Activated T-helper 9 cell treated with anti-CD3 and anti-CD28 coated beads, Interleukin-2, amount 50 U/mL, for 16 hours (primary cell): ENCODE measurements around the gene EIF2B1.

Experiments
- DNase-seq: peaks from one replicate; pipeline ENCODE4 v3.0.0-alpha.2; 2020; ENCODE audit warnings: low read depth

EIF2B1 gene

DNA sequence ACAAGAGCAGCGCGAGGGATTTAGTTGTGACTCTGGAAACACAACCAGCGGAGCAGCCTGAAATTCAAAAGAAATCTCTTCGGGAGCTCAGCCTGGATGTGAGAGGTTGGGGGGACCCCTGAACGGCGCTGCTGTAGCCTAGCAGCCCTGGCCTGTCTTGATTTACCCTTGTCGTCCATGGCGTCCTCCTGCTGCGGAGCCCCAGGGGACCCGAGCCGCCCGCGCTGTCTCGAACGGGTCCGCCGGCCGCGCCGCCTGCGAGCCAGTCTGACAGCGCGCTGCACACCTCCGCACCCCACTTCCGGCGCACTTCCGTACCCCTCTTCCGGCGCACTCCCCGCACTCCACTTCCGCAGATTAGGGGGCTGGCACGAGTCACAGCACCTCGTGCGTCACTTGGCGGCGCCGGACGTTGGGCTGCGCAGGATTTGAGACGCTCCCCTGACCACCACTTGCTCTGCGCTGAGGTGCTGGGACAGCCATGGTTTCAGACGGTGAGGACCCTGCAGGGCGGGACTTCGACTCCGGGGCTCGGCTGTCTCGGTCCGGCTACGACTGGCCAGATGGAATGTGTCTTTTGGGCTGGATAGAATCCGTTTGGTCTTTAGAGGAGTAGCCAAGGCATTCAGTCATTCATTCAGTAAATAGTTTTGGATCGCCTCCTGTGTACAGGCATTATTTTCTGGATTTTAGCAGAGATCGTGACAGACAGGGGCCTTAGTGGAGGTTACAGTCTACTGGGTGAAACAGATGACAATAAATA, at the start of gene EIF2B1, which contains the start of gene GTF2H3:
TSS of gene EIF2B1 (minus strand) at position 308 of the 763 bp plus-strand sequence. CDS start at position 179, 129 bp downstream.
TSS of gene GTF2H3 (plus strand) at position 451 of the 763 bp plus-strand sequence. CDS start at position 482, 31 bp downstream.
- peak; percentile 97 for DNase-seq

DNA sequence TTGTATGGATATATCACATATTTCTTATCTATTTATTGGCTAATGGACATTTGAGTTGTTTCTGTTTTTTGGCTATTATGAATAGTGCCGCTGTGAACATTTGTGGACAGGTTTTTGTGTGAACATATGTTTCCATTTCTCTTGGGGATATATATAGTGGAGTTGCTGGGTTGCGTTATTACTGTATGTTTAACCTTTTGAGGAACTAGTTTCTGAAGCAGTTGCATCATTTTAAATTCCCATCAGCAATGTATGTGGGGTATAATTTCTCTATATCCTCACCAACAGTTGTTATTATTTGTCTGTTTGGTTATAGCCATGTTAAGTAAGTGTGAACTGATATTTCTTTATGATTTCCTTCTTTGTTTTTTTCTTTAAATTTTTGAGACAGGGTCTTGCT, 48.1 kb upstream of the EIF2B1 start:
- DNase-seq = no peak

DNA sequence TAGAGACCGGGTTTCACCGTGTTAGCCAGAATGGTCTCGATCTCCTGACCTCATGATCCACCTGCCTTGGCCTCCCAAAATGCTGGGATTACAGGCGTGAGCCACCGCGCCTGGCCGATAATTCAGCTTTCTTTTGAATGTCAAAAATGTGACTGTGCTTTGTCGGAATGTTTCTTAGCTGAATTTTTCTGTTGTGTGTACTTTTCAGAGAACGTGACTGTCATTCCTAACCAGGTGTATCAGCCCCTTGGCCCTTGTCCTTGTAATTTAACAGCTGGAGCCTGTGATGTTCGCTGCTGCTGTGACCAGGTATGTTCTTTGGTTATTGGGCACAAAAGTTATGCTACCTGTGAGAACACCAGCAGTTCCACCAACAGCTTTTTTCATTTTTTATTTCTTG, 45.5 kb upstream of the EIF2B1 start:
- DNase-seq = no peak

DNA sequence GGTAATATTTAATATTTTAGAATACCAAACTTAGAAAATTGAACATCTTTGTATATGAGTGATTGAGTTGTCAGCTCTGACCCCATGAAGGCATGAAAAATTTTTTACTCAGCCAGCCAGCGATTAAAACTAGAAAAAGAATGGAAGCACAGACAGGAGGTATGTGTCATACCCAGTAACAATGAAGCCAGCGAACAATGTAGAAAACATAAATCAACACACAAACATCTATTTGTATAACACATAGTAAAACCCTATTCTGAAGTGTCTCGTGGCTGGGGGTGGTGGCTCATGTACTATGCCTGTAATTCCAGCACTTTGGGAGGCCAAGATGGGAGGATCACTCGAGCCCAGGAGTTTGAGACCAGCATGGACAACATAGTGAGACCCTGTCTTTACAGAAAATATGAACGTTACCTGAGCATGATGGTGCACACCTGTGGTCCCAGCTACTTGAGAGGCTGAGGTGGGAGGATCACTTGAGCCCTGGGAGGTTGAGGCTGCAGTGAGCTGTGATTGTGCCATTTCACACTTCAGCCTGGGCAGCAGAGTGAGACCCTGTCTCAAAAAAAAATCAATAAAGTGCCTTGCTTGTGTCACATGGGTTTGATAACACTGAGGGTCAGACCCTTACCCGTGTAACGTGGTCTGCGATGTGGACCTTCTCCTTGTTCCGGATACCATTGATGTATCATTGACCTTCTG, 43.3 kb upstream of the EIF2B1 start:
- no peak for DNase-seq

DNA sequence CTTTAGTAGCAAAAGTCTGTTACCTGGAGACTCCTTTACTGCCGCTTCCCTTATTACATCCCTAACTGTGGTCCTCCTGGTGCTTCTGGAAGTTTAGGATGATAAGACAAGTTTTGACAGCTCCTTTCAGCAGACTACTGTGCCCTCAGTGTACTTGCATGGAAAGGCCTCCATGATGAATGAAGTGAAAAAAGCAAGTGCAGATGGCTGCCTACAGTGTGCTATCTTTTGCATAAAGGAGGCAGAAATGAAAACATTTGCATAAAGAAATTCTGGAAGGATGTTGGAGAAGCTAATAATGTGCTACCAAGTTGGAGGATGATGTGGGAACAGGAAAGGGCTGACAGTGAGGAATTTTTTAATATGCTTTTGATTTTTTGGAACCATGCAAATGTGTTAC, 42.0 kb upstream of the EIF2B1 start:
- no peak for DNase-seq

DNA sequence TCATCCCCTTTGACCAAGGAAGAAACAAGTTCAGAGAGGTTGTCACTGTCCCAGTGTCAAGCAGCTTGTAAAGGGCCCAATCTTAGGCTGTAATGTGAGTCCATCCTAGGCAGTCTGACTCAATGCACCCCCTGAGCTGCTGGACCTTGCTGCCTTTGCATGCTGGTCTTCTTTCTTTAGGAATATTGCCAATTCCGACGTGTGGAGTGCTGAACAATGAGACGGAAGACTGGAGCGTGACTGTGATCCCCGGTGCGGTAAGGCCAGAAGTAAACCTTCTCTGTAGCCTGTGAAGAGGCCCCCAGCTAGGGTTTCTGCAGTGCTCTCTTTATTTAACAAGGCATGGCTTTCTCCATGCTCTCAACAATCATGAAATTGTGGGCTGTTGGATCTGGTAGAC, 38.4 kb upstream of the EIF2B1 start:
- DNase-seq = no peak

DNA sequence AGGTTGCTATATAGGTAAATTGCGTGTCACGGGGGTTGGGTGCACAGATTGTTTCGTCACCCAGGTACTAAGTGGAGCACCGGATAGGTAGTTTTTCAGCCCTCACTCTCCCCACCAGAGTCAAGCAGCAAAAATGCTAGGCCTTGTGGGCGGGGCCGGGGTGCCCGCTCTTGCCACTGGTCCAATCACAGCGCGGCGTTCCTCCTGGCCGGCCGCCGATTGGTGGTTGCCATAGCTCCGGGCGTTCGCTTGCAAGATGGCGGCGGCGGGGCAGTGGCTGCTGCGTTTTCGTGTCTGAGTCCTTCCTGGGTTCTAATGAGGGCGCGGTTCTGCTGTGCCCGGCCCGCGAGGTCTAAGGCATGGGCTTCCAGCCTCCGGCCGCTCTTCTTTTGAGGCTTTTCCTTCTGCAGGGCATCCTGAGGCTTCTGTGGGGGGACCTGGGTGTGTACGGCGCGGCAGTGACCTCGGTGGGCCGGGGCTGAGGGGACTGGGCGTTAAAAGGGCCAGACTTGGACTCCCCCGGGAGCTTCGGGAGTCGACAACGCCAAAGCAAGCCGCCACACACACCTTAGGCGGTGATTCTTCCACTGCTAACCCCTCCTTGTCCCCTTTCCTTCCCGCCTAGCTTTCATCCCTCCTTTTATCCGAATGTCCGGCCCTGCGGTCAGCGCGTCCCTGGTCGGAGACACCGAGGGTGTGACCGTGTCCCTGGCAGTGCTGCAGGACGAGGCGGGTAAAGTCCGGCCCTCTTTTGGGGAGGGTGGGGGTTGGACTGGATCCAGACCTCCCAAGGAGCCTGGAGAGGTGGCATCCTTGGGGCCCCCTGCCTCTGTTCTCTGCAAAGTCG, 37.6 kb upstream of the EIF2B1 start, which contains the start of gene TCTN2:
TSS of gene TCTN2 (plus strand) at position 232 of the 847 bp plus-strand sequence. CDS start at position 360, 128 bp downstream.
- peak; percentile 91 for DNase-seq

DNA sequence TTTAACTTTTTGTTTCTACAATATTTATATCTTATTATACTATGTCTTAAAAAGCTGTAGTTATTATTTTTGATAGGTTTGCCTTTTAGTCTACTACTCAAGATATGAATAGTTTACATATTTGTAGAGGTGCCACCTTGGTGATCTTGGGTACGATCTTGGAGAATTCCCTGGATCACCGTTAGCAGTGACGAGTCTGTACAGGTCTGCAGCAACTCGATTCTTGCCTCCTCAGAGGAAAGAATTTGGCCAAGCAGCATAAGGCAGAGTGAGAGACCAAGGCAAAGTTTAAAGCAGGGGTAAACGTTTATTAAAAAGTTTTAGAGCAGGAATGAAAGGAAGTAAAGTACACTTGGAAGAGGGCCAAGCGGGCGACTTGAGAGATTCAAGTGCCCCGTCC, 34.3 kb upstream of the EIF2B1 start:
- no peak for DNase-seq

DNA sequence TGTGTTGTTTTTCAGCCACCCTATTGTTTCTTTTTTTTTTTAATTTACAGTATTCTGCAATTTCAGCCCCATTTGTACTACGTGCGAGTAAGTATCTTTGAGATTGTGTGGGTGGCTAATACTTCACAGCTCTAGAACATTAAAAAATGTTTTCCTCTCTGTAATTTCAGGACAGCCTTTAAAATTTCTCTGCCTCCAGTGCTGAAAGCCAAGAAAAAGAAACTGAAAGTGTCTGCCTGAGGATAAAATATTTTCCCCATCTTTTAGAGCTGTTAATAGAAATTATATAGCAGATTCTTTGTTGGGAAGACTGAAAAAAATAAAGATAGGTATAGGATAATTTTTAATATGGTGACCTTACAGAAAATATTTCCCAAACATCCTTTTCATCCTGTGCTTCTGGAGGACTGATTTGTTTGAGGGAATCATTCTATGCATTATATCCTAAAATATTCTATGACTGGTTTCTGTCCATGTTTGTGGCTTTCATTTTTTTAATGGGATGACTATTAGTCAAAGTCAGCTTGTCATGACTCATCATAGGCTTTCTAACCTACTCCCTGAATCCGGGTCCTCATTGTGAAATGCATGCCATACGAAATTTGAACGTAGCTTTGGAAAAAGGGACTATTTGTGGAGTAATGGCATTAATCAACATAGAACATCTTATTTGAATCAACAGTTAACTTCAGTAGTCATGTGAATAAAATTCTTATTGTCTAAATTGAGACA, 26.7 kb upstream of the EIF2B1 start:
- DNase-seq = no peak

DNA sequence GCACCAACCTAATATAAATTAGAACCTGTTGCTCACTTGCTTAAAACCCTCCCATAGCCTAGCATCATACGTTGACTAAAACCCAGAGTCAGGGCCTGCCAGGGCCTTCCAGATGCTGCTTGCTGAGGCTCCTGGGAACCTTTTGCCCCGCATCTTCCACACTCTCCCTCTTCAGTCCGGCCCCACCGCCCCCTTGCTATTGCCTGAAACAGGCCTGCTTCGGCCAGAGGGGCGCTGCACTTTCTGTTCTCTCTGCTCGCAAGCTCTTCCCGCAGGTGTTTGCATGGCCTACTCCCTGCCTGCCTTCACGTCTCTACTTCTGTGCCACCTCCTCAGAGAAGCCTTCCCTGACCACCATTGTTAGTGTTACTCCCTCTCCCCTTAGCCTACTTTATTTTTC, 23.7 kb upstream of the EIF2B1 start:
- DNase-seq = no peak

DNA sequence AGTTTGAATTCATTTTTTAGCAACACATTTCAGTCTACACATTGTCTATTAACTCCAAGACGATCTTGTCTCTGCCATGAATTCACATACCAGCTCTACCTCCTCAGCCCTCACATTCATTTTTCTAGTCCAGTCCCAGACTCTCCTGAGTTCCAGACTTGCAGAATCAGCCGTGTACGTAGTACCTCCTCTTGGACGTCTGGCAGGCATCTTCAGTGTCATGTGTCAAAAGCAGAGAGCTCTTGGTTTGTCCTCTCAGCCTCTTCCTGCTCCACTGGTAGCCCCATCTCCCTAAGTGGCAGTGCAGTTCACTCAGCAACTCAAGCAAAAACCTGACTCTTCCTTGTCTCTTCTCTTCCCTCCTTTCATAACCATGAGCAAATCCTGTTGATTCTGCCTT, 22.9 kb upstream of the EIF2B1 start:
- DNase-seq = no peak

DNA sequence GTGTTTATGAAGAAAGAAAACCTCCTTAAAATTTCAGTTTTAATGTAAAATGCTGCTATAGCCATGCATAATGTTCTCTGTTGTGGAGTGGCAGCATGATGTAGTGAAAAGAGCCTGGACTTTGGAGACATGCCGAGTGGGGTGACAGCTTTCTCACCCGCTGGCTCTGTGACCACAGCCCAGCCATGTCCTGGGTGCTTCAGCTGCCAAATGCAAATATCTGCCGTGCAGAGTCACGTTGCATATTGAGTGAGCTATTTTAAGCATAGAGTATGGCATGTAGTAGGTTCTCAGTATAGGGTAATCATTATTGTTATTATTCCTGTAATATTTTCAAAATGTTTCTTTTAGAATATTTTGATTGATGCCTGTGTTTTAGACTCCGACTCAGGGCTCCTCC, 21.9 kb upstream of the EIF2B1 start:
- DNase-seq = no peak

DNA sequence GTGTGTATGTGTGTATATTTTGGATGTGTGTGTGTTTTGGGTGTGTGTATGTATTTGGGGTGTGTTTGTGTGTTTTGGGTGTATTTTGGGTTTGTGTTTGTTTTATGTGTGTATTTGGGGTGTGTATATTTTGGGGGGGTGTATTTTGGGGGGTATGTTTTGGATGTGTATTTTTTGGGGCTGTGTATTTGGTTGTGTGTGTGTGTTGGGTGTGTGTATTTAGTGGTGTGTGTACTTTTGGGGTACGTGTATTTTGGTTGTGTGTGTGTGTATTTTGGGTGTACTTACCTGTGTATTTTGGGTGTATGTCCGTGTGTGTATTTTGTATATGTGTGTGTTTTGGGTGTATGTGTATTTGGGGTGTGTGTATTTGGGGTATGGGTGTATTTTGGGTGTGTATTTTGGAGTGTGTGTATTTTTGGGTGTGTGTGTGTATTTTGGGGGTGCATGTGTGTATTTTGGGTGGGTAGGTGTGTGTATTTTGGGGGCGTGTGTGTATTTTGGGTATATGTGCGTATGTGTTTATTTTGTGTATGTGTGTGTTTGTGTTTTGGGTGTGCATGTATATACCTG, 20.7 kb upstream of the EIF2B1 start:
- DNase-seq = no peak

DNA sequence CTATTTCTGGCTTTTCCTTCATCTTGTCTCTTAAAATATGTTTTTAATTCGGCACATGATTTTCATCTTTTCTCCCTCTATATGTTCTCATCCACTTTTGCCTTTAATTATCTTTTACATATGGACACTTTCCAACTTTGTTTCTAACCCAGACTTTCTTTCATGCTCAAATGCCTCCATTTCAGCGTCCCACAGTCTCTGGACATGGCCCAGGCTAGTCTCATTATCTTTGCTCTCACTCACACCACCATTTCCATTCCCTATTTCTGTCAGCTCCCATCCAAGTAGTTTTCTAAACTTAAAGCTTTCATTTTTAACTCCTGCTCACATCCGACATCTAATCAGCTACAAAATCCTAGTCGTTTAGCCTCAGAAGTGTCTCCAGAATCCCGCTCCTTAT, 14.9 kb upstream of the EIF2B1 start:
- DNase-seq = no peak

DNA sequence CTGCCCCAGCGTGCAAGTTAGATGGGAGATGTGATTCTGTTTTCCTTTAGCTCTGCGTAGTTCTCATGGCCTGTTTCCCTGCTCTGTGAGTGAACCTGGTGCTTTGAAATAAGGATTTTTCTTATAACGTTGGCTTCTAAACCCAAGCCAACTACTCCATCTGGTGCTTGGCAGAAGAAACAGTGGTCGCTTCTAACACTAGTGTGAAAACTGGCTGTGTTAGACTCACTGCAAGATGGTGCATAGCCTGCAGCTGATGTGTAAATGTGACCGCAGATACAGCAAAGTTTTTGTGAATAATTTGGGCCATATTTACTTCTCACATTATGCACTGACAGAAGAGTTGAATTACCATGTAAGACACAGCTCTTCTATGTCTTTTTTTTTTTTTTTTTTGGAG, 12.4 kb upstream of the EIF2B1 start:
- DNase-seq = no peak

DNA sequence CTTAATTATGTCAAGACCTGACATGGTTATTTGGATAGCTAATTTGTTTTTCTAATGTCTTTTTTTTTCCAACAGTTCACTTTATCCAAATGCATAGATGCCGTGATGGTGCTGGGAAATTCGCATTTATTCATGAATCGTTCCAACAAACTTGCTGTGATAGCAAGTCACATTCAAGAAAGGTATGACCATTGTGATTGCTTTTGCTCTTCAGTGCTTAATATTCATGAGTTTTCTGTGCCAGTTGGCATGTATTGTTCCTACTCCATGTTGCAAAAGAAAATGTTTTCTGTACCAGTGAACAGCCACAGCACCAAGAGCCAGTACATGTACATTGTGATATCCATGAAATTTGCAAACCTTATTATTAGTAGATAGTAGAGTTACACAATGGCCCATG, 11.9 kb upstream of the EIF2B1 start:
- DNase-seq = no peak

DNA sequence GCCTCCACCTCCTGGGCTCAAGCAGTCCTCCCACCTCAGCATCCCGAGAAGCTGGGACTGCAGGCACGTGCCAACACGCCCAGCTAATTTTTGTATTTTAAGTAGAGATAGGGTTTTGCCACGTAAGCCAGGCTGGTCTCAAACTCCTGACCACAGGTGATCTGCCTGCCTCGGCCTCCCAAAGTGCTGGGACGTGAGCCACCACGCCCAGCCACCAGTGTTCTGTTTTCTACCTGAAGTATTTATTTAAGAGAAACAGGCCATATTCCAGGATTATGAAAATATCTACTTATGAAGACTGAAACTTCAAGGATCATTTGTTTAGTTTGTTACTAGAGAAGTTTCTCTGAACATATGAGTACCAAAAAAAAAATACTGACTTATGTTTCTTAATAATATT, 10.4 kb upstream of the EIF2B1 start:
- no peak for DNase-seq

DNA sequence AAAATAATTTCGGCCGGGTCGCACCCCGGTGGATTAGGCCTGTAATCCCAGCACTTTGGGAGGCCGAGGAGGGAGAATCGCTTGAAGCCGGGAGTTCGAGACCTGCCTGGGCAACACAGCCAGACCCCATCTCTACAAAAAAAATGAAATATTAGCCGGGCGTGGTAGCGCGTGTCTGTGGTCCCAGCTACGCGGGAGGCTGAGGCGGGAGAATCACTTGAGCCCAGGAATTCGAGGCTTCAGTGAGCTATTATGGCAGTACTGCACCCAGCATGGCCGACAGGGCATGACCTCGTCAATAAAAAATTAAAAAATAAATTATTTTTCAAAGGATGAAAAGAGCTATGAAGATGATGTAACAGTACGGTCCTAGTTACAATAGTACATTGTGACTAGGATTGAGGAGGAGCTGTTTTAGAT, 666 bp upstream of the EIF2B1 start:
- no peak for DNase-seq

DNA sequence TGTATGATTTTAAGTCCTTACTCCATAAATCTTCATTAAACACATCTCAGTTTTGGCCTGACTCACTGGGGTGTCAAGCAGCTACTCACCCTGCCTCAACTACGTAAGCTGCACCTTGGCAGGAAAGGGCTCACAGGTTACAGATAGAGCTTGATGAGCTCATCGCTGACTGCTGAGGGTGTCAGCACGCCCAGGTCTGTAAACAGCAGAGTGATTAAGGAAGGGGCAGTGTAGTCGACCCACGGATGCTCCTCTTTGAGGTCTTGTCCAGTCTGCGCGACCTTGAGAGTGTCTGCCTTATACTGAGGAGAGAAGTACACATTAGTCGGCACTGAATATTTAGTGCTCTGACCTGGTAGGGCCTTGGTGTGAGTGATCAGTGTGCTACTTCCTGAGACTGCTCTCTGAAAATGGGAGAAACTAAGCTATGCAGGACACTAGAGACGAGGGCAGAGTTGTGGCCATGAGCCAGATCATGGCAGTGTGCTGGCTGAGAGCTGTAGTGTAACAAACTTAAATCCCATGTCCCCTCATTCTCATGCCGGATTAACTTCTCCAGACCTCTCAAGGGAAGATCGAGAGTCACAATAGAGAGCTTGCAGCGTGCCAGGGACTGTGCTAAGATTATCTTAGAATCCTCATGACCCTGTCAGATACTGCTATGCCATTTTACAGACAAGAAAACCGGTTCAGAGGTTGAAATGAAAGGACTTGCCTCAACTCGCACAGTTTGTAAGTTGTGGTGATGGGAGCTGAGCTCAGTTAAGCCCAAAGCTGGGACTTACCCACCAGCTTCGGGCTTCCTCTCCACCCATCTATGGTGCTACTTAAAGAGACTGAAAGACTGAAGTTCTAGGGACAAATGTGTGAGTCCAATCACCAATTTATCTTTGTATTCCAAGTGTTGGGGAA, 11.6 kb downstream of the EIF2B1 start:
- DNase-seq = no peak

DNA sequence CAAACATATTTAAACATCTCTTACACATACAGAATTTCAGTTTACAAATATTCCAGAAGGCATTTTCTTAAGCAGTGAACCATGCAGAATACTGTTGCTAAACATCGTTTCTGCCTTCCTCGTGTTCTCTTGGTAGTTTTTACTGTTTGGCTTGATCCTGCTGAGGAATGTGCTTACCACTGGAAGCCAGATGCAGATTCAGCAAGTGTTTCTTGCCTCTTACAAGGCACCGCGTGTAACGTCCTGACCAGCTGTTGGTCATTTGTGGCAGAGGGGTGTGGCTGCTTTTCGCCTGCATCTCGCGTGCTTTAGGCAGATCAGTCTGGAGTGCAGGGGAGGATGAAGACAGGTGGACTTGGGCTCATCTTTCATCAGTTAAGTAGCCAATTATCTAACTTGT, 12.4 kb downstream of the EIF2B1 start:
- DNase-seq = no peak
